ENCODE measurements around the gene TSC2. TPM values are rescaled to one million over a fixed set of nuclear protein-coding genes. Genes with fewer than 3 reads are reported as not detected.
"Not testable (repeated sequence)": the region's sequence is repeated elsewhere in the genome, so short reads cannot be mapped to it uniquely, and the experiment has no call there.

TSC2 gene
- total RNA-seq, 4 donors from 2014 or later = 103 to 193 (median 143) TPM

DNA sequence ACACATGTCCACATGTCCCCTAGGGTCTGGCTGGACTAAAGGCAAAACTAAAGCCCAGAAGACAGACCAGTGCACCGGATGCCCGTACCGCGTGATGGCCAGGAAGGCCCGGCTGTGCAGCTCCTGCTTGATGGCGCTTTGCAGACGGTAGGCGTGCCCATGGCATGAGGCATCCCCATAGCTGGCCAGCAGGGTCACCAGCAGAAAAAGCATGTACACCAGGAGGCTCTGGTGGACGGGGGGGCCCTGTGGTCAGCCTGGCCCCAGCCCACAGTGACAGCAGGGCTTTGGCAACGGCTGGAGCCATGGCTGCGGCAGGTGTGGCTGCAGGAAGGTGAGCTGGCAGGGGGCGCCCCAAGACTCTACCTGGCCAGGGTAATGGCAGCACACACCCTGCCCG lies 45.1 kb downstream of the TSC2 start:
- Histone ChIP-seq H3K27me3 (no peaks in the 10 kb centered on the region), H3K9me3 (no peaks in the 10 kb centered on the region), H3K4me1 (peaks cover 41% of the 10 kb centered on the region), H3K36me3 (peaks cover 97% of the 10 kb centered on the region), H3K27ac (no peak overlapping the region), H3K4me3 (no peak overlapping the region)
- DNase-seq (ENCODE audit: low spot score in 2 of 2) = no peak
- WGBS = 97% methylated on average over 9 of the region's 13 CpGs
- TF ChIP-seq, protein P1, sequence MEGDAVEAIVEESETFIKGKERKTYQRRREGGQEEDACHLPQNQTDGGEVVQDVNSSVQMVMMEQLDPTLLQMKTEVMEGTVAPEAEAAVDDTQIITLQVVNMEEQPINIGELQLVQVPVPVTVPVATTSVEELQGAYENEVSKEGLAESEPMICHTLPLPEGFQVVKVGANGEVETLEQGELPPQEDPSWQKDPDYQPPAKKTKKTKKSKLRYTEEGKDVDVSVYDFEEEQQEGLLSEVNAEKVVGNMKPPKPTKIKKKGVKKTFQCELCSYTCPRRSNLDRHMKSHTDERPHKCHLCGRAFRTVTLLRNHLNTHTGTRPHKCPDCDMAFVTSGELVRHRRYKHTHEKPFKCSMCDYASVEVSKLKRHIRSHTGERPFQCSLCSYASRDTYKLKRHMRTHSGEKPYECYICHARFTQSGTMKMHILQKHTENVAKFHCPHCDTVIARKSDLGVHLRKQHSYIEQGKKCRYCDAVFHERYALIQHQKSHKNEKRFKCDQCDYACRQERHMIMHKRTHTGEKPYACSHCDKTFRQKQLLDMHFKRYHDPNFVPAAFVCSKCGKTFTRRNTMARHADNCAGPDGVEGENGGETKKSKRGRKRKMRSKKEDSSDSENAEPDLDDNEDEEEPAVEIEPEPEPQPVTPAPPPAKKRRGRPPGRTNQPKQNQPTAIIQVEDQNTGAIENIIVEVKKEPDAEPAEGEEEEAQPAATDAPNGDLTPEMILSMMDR (IDR thresholded peaks at IDR 0.05) = no peak
- no peak for TF ChIP-seq EP300 (IDR thresholded peaks at IDR 0.05)
- no peak for TF ChIP-seq POLR2AphosphoS5 (IDR thresholded peaks at IDR 0.05)
- no peak for TF ChIP-seq POLR2A (IDR thresholded peaks at IDR 0.05)

DNA sequence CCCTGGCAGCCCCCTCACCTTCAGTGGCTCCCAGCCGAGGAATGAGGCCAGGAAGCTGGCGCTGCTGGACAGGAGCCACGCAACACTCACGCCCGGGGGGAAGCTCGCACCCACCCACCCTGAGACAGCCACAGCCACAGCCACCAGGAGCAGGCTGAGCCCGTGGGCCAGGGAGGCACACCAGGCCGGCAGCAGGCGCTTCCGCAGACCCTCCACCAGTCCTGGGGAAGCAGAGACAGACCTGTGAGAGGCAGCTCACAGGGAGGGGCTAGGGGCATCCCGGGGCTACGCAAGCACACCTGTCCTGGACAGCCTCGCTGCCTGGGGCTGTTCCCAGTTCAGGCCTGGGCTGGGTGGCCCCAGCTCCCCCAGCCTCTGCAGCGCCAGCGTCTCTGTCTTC lies 46.0 kb downstream of the TSC2 start:
- H3K36me3 ChIP-seq = peaks cover 90% of the 10 kb centered on the region

DNA sequence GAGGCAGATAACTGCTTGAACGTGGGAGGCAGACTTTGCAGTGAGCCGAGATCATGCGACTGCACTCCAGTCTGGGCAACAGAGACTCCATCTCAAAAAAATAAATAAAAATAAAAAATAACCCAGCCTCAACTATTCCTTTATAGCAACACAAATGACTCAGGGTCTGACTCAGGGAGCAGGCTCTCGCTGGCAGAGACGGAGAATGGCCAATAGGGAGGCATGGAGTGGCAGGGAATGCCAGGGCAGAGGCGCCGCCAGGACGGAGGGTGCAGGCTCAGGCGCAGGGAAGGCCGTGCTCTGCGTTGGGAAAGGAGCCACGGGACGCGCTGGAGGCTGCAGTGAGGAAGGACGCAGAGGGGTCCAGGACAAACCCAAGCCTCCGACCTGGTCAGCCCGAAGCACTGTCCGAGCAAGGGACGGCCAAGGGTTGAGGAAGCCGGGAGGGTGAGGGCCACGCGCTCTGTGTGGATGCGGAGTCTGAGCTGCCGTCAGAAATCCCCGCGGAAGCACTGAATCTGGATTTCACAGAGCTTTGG lies 47.6 kb downstream of the TSC2 start:
- TF ChIP-seq EP300 (IDR thresholded peaks at IDR 0.05) (no peak), POLR2AphosphoS5 (IDR thresholded peaks at IDR 0.05) (no peak), POLR2A (IDR thresholded peaks at IDR 0.05) (no peak)
- TF ChIP-seq, protein P1 (IDR thresholded peaks at IDR 0.05) = no peak
- H3K27ac ChIP-seq = no peak overlapping the region
- no peaks in the 10 kb centered on the region for H3K9me3 ChIP-seq
- DNase-seq (ENCODE audit: low spot score in 2 of 2) = no peak
- peaks cover 17% of the 10 kb centered on the region for H3K4me1 ChIP-seq
- no peaks in the 10 kb centered on the region for H3K27me3 ChIP-seq
- 96% methylated on average over 26 of the region's 26 CpGs for WGBS
- H3K36me3 ChIP-seq = peaks cover 89% of the 10 kb centered on the region
- H3K4me3 ChIP-seq = no peak overlapping the region

More for the DNA sequence above, 46.0 kb downstream of the TSC2 start:
- TF ChIP-seq EP300 (IDR thresholded peaks at IDR 0.05) (no peak), POLR2A (IDR thresholded peaks at IDR 0.05) (no peak)
- no peak for DNase-seq (ENCODE audit: low spot score in 2 of 2)
- H3K27me3 ChIP-seq = no peaks in the 10 kb centered on the region
- no peak overlapping the region for H3K27ac ChIP-seq
- peaks cover 33% of the 10 kb centered on the region for H3K4me1 ChIP-seq
- 86% methylated on average over 7 of the region's 15 CpGs for WGBS
- H3K4me3 ChIP-seq = no peak overlapping the region
- no peaks in the 10 kb centered on the region for H3K9me3 ChIP-seq

- Histone ChIP-seq H3K4me1 (peaks cover 11% of the 10 kb centered on the region), H3K27me3 (no peaks in the 10 kb centered on the region), H3K27ac (no peak overlapping the region), H3K4me3 (no peak overlapping the region), H3K36me3 (peaks cover 90% of the 10 kb centered on the region), H3K9me3 (no peaks in the 10 kb centered on the region)
- DNase-seq (ENCODE audit: low spot score in 2 of 2) = no peak
- TF ChIP-seq EP300 (IDR thresholded peaks at IDR 0.05) (no peak), POLR2A (IDR thresholded peaks at IDR 0.05) (no peak)
- 89% methylated on average over 23 of the region's 23 CpGs for WGBS
Observed at GRCh38 chr16:2095918-2096582, 48.3 kb downstream of the TSC2 start.

GRCh38 chr16:2096853-2097595 lies 49.2 kb downstream of the TSC2 start:
- no peak overlapping the region for H3K27ac ChIP-seq
- no peaks in the 10 kb centered on the region for H3K27me3 ChIP-seq
- peaks cover 4% of the 10 kb centered on the region for H3K4me1 ChIP-seq
- 87% methylated on average over 6 of the region's 25 CpGs for WGBS
- TF ChIP-seq, protein P1 (IDR thresholded peaks at IDR 0.05) = no peak
- TF ChIP-seq POLR2AphosphoS5 (IDR thresholded peaks at IDR 0.05) (no peak), POLR2A (IDR thresholded peaks at IDR 0.05) (no peak), EP300 (IDR thresholded peaks at IDR 0.05) (no peak)
- no peaks in the 10 kb centered on the region for H3K9me3 ChIP-seq
- peaks cover 92% of the 10 kb centered on the region for H3K36me3 ChIP-seq
- no peak for DNase-seq (ENCODE audit: low spot score in 2 of 2)
- no peak overlapping the region for H3K4me3 ChIP-seq

GRCh38 chr16:2097689-2098088 lies 49.9 kb downstream of the TSC2 start:
- not testable (repeated sequence) for H3K4me1 ChIP-seq; H3K27ac ChIP-seq; H3K4me3 ChIP-seq; H3K27me3 ChIP-seq; H3K9me3 ChIP-seq; DNase-seq (ENCODE audit: low spot score in 2 of 2)
- 100% methylated on average over 1 of the region's 14 CpGs for WGBS
- H3K36me3 ChIP-seq = peaks cover 92% of the 10 kb centered on the region

DNA sequence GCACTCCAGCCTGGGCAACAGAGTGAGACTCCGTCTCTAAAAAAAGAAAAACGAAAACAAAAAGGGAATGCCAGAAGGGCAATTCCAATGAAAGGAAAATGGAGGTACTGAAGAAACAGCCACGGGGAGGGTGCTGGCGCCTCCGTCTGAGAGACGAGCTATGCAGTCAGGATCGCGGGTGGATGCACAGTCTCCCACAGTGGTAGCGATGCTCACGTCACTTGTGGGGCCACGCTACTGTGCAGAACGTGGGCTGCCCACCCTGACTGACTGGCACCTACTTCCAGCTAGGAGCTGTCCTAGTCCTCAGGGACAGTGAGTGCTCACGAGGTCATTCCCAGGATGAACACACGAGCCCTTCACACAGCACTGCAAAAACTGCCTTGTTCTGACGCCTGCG lies 53.8 kb downstream of the TSC2 start:
- not testable (repeated sequence) for H3K4me1 ChIP-seq; H3K27me3 ChIP-seq; DNase-seq (ENCODE audit: low spot score in 2 of 2); H3K27ac ChIP-seq; H3K9me3 ChIP-seq; H3K4me3 ChIP-seq
- peaks cover 84% of the 10 kb centered on the region for H3K36me3 ChIP-seq
- WGBS = 88% methylated on average over 12 of the region's 16 CpGs
